ENCODE results near the gene TUBGCP6. TPM values are rescaled to one million over a fixed set of nuclear protein-coding genes. Genes with fewer than 3 reads are reported as not detected.

Gene TUBGCP6
- total and polyA plus RNA-seq, 2 donors (not counting 3 experiments of a cell fraction or from before 2014, with no cell fraction given): 33.1 to 45.3 TPM

GRCh38 chr22:50185375-50186087 lies 59.3 kb downstream of the TUBGCP6 start, which contains the start of gene TRABD:
TRABD (plus strand) TSS chr22:50185913; CDS start chr22:50193061, 7,148 bp downstream.
- Histone ChIP-seq H3K4me2 (ENCODE audit: insufficient read depth, low read length) (peak within 1 kb of the TSS; percentile 51), H3K9me3 (replicated peaks; ENCODE audit: control insufficient read depth, insufficient read depth, low read length) (no peaks in the 10 kb centered on the region), H2AFZ (ENCODE audit: low read depth, low read length) (peak within 1 kb of the TSS; percentile 92), H3K79me2 (ENCODE audit: control insufficient read depth, insufficient read depth, low read length) (peaks cover 41% of the 10 kb centered on the region), H4K20me1 (replicated peaks; ENCODE audit: control insufficient read depth, extremely low read depth, insufficient read depth, low read length) (no peaks in the 10 kb centered on the region), H3K4me3 (replicated peaks in 1 of 3; ENCODE audit: insufficient read depth in 1 of 3, low read depth in 1 of 3, low read length in 3 of 3) (peak within 1 kb of the TSS; percentile 41 to 77 (median 42)), H3K4me1 (ENCODE audit: control insufficient read depth, extremely low read depth, insufficient read depth, low read length) (peaks cover 31% of the 10 kb centered on the region), H3K9ac (replicated peaks; ENCODE audit: extremely low read depth, insufficient read depth, low read length) (peak within 1 kb of the TSS; percentile 45), H3K9me1 (replicated peaks; ENCODE audit: control insufficient read depth, extremely low read depth, insufficient read depth, low read length) (no peaks in the 10 kb centered on the region), H3K27ac (ENCODE audit: insufficient read depth, low read depth, low read length) (peak within 1 kb of the TSS; percentile 10), H3K36me3 (ENCODE audit: control insufficient read depth in 2 of 2, extremely low read depth in 1 of 2, insufficient read depth in 2 of 2, low read length in 2 of 2) (no peaks in the 10 kb centered on the region), H3K27me3 (ENCODE audit: control insufficient read depth in 2 of 2, insufficient read depth in 2 of 2, low read length in 2 of 2) (no peaks in the 10 kb centered on the region)
- peak; percentile 84 for DNase-seq (ENCODE audit: low read depth, low spot score)
- dilution Hi-C loops (cut with MboI; ENCODE audit: extremely low pct_ligation_motif_present, low sequenced_read_pairs): no loop called here
- FAIRE-seq: peak; percentile 59
- BruUV-seq (replicated peaks): no TSS peak
- intact Hi-C loops (cut with micrococcal nuclease): loop anchor here (2.0 kb wide), 1 partner anchor 15 kb away; the partner anchor contains the start of gene SELENOO
- ChIA-PET CTCF (no interaction called here), POLR2A (no interaction called here)
- TF ChIP-seq FOS (IDR thresholded peaks at IDR 0.05; ENCODE audit: borderline replicate concordance, insufficient read depth, low read length) (no peak), MAX (IDR thresholded peaks at IDR 0.05; ENCODE audit: insufficient read depth, insufficient read length) (no peak), EZH2 (IDR thresholded peaks at IDR 0.05; ENCODE audit: borderline replicate concordance, low read depth, low read length, severe bottlenecking) (no peak), MYC (IDR thresholded peaks at IDR 0.05; ENCODE audit: low read depth, low read length) (no peak), POLR2A (IDR thresholded peaks at IDR 0.05; ENCODE audit: low read depth, low read length) (no peak), CTCF (IDR thresholded peaks at IDR 0.05; ENCODE audit: extremely low read depth in 1 of 2, insufficient read depth in 1 of 2, low read depth in 1 of 2, low read length in 2 of 2) (no peak), JUN (IDR thresholded peaks at IDR 0.05; ENCODE audit: borderline replicate concordance, insufficient read depth, insufficient read length, low read depth) (no peak), GATA2 (IDR thresholded peaks at IDR 0.05; ENCODE audit: insufficient read depth, insufficient read length, low read depth, low read length) (no peak), POLR2AphosphoS5 (IDR thresholded peaks at IDR 0.05; ENCODE audit: insufficient read depth, low read depth, low read length) (no peak)

Measured in endothelial cell of umbilical vein (primary cell).